ENCODE results near the gene IFNW1.
"Not testable (repeated sequence)": the region's sequence is repeated elsewhere in the genome, so short reads cannot be mapped to it uniquely, and the experiment has no call there.

Gene IFNW1

DNA sequence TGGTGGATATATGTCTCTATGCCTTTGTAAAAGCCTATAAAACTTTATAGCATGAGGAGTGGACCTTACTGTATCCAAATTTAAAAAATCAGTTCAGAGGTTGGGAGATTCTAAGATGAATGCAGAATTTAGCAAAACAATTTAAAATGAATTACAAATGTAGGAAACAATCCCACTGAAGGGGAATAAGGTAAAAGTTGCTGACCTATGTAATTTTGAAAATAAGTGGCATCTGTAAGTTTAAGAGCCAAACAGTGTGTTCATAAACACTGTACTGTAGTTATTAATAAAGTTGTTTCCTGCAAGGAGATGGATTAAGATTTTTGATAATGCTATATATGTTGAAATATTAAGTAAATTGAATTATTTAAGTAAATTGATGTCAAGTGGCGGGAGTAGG, 4.6 kb downstream of the IFNW1 start:
- TF ChIP-seq, protein P1, sequence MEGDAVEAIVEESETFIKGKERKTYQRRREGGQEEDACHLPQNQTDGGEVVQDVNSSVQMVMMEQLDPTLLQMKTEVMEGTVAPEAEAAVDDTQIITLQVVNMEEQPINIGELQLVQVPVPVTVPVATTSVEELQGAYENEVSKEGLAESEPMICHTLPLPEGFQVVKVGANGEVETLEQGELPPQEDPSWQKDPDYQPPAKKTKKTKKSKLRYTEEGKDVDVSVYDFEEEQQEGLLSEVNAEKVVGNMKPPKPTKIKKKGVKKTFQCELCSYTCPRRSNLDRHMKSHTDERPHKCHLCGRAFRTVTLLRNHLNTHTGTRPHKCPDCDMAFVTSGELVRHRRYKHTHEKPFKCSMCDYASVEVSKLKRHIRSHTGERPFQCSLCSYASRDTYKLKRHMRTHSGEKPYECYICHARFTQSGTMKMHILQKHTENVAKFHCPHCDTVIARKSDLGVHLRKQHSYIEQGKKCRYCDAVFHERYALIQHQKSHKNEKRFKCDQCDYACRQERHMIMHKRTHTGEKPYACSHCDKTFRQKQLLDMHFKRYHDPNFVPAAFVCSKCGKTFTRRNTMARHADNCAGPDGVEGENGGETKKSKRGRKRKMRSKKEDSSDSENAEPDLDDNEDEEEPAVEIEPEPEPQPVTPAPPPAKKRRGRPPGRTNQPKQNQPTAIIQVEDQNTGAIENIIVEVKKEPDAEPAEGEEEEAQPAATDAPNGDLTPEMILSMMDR (IDR thresholded peaks at IDR 0.05; ENCODE audit: extremely low read depth, insufficient read depth, missing control alignments) = no peak
- no peak for DNase-seq (ENCODE audit: low spot score)
- in situ Hi-C loops (cut with MboI; ENCODE audit: low pct_unique_long_range_greater_than_20kb, low sequenced_read_pairs, unreplicated experiment) = no loop called here

DNA sequence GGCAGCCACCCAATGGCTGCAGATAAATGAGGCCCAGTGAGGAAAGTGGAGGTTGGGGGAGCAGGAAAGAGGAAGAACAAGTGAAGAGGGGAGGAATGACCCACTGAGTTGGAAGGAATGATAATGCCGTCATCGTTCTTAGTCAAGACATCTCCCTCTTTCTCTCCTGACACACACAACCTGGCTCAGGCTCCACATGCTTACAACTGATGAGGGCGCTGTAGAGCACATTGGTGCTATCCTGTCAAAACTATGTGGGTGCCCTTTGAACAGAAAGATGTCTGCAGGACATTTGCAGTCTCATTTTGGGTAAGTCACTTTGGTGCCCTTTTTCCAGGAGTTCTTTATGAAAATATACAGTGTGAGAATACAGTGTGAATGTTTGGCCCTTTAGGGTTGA, 5.9 kb downstream of the IFNW1 start:
- TF ChIP-seq, protein P1 (IDR thresholded peaks at IDR 0.05; ENCODE audit: extremely low read depth, insufficient read depth, missing control alignments) = no peak
- in situ Hi-C loops (cut with MboI; ENCODE audit: low pct_unique_long_range_greater_than_20kb, low sequenced_read_pairs, unreplicated experiment) = no loop called here
- no peak for DNase-seq (ENCODE audit: low spot score)

DNA sequence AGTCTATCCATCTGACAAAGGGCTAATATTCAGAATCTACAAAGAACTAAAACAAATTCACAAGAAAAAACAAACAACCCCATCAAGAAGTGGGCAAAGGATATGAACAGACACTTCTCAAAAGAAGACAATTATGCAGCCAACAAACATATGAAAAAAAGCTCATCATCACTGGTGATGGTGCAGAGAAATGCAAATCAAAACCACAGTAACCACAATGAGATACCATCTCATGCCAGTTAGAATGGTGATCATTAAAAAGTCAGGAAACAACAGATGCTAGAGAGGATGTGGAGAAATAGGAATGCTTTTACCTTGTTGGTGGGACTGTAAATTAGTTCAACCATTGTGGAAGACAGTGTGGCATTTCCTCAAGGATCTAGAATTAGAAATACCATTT, 13.4 kb downstream of the IFNW1 start:
- in situ Hi-C loops (cut with MboI; ENCODE audit: low pct_unique_long_range_greater_than_20kb, low sequenced_read_pairs, unreplicated experiment); DNase-seq (ENCODE audit: low spot score): not testable (repeated sequence)

DNA sequence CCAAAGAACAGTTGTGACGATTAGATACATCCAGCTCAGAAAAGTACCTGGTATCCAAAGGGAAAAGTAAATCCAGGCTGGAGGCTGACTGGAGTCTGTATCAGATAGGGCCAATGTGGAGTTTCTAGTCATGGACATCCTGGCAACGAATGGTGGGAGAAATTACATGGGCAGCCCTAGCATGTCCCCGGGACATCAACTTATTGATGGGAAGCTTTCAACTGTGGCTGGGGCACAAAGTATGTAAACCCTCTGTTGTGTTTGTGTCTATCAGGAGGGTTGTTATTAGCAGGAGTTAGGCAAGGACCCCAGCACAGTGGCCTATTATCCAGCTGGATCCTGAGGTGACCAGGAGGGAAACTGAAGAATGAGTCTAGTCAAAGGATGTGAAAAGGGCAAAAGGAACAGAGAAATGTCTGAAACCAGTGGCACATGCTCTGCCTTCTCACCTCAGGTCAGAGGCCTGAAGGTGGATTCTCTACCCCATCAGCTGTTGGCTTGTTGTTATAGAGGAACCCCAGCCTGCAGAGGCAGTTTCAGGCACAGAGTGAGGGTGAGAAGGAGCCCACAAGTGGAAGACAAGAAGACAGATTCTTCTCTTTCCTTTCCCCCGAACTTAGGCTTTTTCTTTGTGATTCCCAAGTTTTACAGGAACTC, 19.9 kb downstream of the IFNW1 start:
- no peak for DNase-seq (ENCODE audit: low spot score)
- TF ChIP-seq, protein P1 (IDR thresholded peaks at IDR 0.05; ENCODE audit: extremely low read depth, insufficient read depth, missing control alignments) = no peak
- in situ Hi-C loops (cut with MboI; ENCODE audit: low pct_unique_long_range_greater_than_20kb, low sequenced_read_pairs, unreplicated experiment) = loop anchor here (25.0 kb wide), 2 partner anchors 234 to 759 kb away; no protein-coding TSS in a partner anchor

DNA sequence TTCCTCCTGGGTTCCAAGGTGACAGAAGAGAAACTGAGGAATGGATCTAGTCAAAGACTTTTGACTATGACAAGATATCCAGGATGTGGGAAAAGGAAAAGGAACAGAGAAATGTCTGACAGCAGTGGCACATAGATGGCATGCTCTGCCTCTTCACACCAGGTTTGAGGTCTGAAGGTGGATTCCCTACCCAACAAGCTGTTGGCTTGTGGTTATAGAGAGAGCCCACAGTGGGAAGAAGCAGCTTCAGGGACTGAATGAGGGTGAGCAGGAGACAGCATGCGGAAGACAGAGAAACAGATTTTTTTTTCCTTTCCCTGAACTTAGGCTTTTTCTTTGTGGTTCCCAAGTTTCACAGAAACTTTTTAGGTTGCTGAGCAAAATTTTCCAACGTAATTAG, 20.6 kb downstream of the IFNW1 start:
- in situ Hi-C loops (cut with MboI; ENCODE audit: low pct_unique_long_range_greater_than_20kb, low sequenced_read_pairs, unreplicated experiment) = loop anchor here (25.0 kb wide), 2 partner anchors 234 to 759 kb away; no protein-coding TSS in a partner anchor
- no peak for DNase-seq (ENCODE audit: low spot score)
- TF ChIP-seq, protein P1 (IDR thresholded peaks at IDR 0.05; ENCODE audit: extremely low read depth, insufficient read depth, missing control alignments) = no peak

DNA sequence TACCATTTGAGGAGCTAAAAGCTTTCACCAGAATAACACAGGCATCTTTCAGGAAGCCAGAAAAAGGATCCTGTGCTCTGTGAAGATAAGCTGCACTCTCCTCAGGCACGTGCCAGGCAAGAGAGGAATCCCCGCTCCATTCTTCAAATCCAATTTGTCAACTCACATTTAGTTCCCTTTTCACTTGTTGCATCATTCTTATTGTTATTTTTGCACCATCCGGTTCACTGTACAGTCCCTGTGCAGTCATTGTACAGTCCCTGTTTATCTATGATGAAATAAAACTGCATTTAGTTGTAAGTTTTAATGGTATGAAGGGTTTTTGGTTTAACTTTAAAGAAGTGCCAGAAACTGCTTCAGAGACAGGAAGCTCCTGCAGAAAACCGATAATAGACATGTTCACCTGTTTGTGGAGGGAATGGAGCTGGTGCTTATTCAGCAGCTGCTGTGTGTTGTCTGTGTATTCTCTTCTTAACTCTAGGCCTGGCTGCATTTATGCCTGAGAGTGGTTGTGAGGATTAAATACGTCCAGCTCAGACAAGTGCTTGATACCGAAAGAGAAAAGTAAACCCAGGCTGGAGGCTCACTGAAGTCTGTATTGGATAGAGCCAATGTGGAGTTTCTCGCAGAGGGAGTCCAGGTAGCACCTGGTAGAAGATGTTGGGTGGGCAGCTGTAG, 22.4 kb downstream of the IFNW1 start:
- TF ChIP-seq, protein P1 (IDR thresholded peaks at IDR 0.05; ENCODE audit: extremely low read depth, insufficient read depth, missing control alignments) = no peak
- in situ Hi-C loops (cut with MboI; ENCODE audit: low pct_unique_long_range_greater_than_20kb, low sequenced_read_pairs, unreplicated experiment) = loop anchor here (10.0 to 25.0 kb wide), 3 partner anchors 232 to 757 kb away; partner anchors contain the start of gene MLLT3
- DNase-seq (ENCODE audit: low spot score) = no peak

DNA sequence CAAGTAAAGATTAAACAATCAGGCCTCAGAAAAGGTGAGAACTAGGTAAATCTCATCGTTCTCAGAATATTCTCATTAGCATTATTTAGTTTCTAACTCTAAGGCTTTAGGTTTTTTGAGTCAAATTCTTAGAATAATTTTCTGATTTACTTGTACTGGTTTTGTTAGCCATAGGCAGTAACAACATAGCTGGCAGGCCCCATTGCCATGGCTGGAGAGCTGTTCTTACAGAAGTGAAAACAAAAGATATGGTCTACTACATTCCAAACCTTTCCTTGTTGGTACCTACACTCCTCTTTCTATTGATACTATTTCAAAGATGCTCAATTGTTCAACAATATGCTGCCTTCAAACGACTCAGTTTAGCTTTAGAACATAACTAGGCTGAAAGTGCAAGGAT, 27.3 kb downstream of the IFNW1 start:
- TF ChIP-seq, protein P1 (IDR thresholded peaks at IDR 0.05; ENCODE audit: extremely low read depth, insufficient read depth, missing control alignments) = no peak
- no peak for DNase-seq (ENCODE audit: low spot score)
- in situ Hi-C loops (cut with MboI; ENCODE audit: low pct_unique_long_range_greater_than_20kb, low sequenced_read_pairs, unreplicated experiment) = loop anchor here (10.0 to 25.0 kb wide), 3 partner anchors 227 to 752 kb away; partner anchors contain the start of gene MLLT3

Measured in GM13977 (cell line).